ENCODE results near the gene AGBL1. TPM values are rescaled to one million over a fixed set of nuclear protein-coding genes. Genes with fewer than 3 reads are reported as not detected.

Gene AGBL1
- total and polyA plus RNA-seq, 4 donors = not detected

DNA sequence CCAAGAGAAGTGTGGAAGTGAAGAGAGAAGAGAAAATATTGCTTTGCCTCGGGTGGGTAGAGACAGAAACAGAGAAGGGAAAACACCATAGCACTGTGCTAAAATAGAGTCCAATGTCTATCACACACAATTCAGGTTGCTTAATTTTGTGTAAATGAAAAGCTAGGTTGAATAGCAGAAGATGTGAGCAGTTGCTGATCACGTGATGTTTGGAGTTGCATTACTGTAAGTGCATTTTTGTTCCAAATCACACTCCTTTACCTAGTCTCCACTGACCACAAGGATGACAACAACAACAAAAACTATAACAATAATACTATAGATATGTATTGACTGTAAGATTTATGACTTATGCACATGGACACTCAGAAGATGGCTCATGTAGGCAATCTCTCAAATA is 683.2 kb downstream of the AGBL1 start:
- H3K9me3 ChIP-seq (ENCODE audit: control insufficient read depth in 4 of 4, low read length in 3 of 4) = no peaks in the 10 kb centered on the region
- DNase-seq (ENCODE audit: low spot score) = no peak
- H3K27ac ChIP-seq (ENCODE audit: low read depth in 1 of 2, low read length in 2 of 2) = no peak overlapping the region
- H3K4me1 ChIP-seq (ENCODE audit: control insufficient read depth in 4 of 4, insufficient read depth in 4 of 4, low read length in 3 of 4) = no peaks in the 10 kb centered on the region
- H3K27me3 ChIP-seq (ENCODE audit: control insufficient read depth in 4 of 4, insufficient read depth in 4 of 4, low read length in 3 of 4) = no peaks in the 10 kb centered on the region
- 51% methylated on average over 2 of the region's 2 CpGs for WGBS
- no peaks in the 10 kb centered on the region for H3K36me3 ChIP-seq (ENCODE audit: control insufficient read depth in 4 of 4, insufficient read depth in 3 of 4, low read depth in 1 of 4, low read length in 3 of 4)
- no peak overlapping the region for H3K9ac ChIP-seq (ENCODE audit: low read depth in 1 of 2, low read length in 2 of 2)
- TF ChIP-seq, protein P1, sequence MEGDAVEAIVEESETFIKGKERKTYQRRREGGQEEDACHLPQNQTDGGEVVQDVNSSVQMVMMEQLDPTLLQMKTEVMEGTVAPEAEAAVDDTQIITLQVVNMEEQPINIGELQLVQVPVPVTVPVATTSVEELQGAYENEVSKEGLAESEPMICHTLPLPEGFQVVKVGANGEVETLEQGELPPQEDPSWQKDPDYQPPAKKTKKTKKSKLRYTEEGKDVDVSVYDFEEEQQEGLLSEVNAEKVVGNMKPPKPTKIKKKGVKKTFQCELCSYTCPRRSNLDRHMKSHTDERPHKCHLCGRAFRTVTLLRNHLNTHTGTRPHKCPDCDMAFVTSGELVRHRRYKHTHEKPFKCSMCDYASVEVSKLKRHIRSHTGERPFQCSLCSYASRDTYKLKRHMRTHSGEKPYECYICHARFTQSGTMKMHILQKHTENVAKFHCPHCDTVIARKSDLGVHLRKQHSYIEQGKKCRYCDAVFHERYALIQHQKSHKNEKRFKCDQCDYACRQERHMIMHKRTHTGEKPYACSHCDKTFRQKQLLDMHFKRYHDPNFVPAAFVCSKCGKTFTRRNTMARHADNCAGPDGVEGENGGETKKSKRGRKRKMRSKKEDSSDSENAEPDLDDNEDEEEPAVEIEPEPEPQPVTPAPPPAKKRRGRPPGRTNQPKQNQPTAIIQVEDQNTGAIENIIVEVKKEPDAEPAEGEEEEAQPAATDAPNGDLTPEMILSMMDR (IDR thresholded peaks at IDR 0.05; ENCODE audit: low read depth, low read length, missing input control) = no peak
- no peak for TF ChIP-seq HNF4G (IDR thresholded peaks at IDR 0.05)
- no peak for TF ChIP-seq EGR1 (IDR thresholded peaks at IDR 0.05; ENCODE audit: low read depth in 2 of 2)
- no peak for TF ChIP-seq GABPA (IDR thresholded peaks at IDR 0.05 in 1 of 2, conservative IDR thresholded peaks at IDR 0.05 in 1 of 2)
- no peak for TF ChIP-seq FOXA1 (IDR thresholded peaks at IDR 0.05)
- TF ChIP-seq NR2F2 (IDR thresholded peaks at IDR 0.05) = no peak
- TF ChIP-seq, protein P2, sequence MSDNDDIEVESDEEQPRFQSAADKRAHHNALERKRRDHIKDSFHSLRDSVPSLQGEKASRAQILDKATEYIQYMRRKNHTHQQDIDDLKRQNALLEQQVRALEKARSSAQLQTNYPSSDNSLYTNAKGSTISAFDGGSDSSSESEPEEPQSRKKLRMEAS (IDR thresholded peaks at IDR 0.05) = no peak
- TF ChIP-seq SP1 (IDR thresholded peaks at IDR 0.05) = no peak
- TF ChIP-seq, protein P3, sequence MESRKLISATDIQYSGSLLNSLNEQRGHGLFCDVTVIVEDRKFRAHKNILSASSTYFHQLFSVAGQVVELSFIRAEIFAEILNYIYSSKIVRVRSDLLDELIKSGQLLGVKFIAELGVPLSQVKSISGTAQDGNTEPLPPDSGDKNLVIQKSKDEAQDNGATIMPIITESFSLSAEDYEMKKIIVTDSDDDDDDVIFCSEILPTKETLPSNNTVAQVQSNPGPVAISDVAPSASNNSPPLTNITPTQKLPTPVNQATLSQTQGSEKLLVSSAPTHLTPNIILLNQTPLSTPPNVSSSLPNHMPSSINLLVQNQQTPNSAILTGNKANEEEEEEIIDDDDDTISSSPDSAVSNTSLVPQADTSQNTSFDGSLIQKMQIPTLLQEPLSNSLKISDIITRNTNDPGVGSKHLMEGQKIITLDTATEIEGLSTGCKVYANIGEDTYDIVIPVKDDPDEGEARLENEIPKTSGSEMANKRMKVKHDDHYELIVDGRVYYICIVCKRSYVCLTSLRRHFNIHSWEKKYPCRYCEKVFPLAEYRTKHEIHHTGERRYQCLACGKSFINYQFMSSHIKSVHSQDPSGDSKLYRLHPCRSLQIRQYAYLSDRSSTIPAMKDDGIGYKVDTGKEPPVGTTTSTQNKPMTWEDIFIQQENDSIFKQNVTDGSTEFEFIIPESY (IDR thresholded peaks at IDR 0.05) = no peak
- no peak overlapping the region for H3K4me3 ChIP-seq (ENCODE audit: low read depth in 1 of 3, low read length in 3 of 3)

DNA sequence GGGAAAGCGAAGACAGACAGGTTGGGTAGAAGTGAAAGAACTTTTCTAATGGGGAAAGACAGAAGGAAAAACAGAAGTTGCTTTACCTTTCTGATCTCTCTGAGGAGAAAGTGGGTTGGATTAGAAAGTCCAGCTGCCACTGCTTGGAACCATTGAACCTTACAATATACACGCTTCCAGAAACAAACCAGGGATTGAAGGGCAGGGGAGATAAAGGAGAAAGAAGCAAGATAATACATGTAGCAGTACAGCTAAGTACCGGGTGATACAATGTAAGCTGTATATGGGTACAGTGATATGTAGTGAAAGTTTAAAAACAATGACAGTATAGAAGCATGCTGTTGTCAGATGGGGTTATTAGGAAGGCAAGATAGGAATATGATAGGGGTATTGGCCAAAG is 684.4 kb downstream of the AGBL1 start:
- TF ChIP-seq TAF1 (conservative IDR thresholded peaks at IDR 0.05) = no peak
- TF ChIP-seq, protein P1 (IDR thresholded peaks at IDR 0.05; ENCODE audit: low read depth, low read length, missing input control) = no peak
- no peak for TF ChIP-seq FOXA2 (IDR thresholded peaks at IDR 0.05)
- no peak for TF ChIP-seq EGR1 (IDR thresholded peaks at IDR 0.05; ENCODE audit: low read depth in 2 of 2)
- TF ChIP-seq, protein P4, sequence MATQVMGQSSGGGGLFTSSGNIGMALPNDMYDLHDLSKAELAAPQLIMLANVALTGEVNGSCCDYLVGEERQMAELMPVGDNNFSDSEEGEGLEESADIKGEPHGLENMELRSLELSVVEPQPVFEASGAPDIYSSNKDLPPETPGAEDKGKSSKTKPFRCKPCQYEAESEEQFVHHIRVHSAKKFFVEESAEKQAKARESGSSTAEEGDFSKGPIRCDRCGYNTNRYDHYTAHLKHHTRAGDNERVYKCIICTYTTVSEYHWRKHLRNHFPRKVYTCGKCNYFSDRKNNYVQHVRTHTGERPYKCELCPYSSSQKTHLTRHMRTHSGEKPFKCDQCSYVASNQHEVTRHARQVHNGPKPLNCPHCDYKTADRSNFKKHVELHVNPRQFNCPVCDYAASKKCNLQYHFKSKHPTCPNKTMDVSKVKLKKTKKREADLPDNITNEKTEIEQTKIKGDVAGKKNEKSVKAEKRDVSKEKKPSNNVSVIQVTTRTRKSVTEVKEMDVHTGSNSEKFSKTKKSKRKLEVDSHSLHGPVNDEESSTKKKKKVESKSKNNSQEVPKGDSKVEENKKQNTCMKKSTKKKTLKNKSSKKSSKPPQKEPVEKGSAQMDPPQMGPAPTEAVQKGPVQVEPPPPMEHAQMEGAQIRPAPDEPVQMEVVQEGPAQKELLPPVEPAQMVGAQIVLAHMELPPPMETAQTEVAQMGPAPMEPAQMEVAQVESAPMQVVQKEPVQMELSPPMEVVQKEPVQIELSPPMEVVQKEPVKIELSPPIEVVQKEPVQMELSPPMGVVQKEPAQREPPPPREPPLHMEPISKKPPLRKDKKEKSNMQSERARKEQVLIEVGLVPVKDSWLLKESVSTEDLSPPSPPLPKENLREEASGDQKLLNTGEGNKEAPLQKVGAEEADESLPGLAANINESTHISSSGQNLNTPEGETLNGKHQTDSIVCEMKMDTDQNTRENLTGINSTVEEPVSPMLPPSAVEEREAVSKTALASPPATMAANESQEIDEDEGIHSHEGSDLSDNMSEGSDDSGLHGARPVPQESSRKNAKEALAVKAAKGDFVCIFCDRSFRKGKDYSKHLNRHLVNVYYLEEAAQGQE (IDR thresholded peaks at IDR 0.05) = no peak
- no peak for TF ChIP-seq GABPA (IDR thresholded peaks at IDR 0.05 in 1 of 2, conservative IDR thresholded peaks at IDR 0.05 in 1 of 2)
- TF ChIP-seq FOXA1 (IDR thresholded peaks at IDR 0.05) = no peak
- TF ChIP-seq NR2F2 (IDR thresholded peaks at IDR 0.05) = no peak
- TF ChIP-seq, protein P3 (IDR thresholded peaks at IDR 0.05) = no peak
- TF ChIP-seq SP1 (IDR thresholded peaks at IDR 0.05) = no peak
- TF ChIP-seq, protein P5, sequence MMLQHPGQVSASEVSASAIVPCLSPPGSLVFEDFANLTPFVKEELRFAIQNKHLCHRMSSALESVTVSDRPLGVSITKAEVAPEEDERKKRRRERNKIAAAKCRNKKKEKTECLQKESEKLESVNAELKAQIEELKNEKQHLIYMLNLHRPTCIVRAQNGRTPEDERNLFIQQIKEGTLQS (IDR thresholded peaks at IDR 0.05) = no peak
- no peak for TF ChIP-seq RAD21 (IDR thresholded peaks at IDR 0.05)
- TF ChIP-seq JUND (IDR thresholded peaks at IDR 0.05) = no peak
- no peak for TF ChIP-seq YY1 (IDR thresholded peaks at IDR 0.05)
- H3K9me3 ChIP-seq (ENCODE audit: control insufficient read depth in 4 of 4, low read length in 3 of 4) = no peaks in the 10 kb centered on the region
- no peaks in the 10 kb centered on the region for H3K4me1 ChIP-seq (ENCODE audit: control insufficient read depth in 4 of 4, insufficient read depth in 4 of 4, low read length in 3 of 4)
- WGBS = 77% methylated on average over 3 of the region's 3 CpGs
- no peaks in the 10 kb centered on the region for H3K36me3 ChIP-seq (ENCODE audit: control insufficient read depth in 4 of 4, insufficient read depth in 3 of 4, low read depth in 1 of 4, low read length in 3 of 4)
- H3K27ac ChIP-seq (ENCODE audit: low read depth in 1 of 2, low read length in 2 of 2) = no peak overlapping the region
- no peaks in the 10 kb centered on the region for H3K27me3 ChIP-seq (ENCODE audit: control insufficient read depth in 4 of 4, insufficient read depth in 4 of 4, low read length in 3 of 4)
- no peak overlapping the region for H3K4me3 ChIP-seq (ENCODE audit: low read depth in 1 of 3, low read length in 3 of 3)
- H3K9ac ChIP-seq (ENCODE audit: low read depth in 1 of 2, low read length in 2 of 2) = no peak overlapping the region
- DNase-seq (ENCODE audit: low spot score) = no peak
